GM19193 (cell line): ENCODE measurements around the gene RIMS4.

Source experiments
- POLR2A ChIP-seq: IDR thresholded peaks from 4 replicates; pipeline ENCODE4 v1.6.1; 2011; ENCODE audit not compliant: insufficient read depth, insufficient read length; ENCODE audit errors: extremely low read depth

RIMS4 gene

DNA sequence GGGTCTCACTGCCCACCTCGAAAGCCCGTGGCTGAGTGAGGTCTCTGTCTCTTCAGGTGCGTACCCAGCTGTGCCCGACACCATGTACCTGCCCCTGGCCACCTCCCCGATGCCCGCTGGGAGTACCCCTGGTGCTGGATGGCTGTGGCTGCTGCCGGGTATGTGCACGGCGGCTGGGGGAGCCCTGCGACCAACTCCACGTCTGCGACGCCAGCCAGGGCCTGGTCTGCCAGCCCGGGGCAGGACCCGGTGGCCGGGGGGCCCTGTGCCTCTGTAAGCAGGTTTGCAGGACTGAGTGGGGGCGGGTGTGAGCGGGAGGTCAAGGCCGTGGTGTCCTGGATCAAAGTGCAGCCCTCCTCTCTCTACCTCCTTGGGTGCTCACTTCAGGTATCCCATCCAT lies 90.5 kb downstream of the RIMS4 start:
- TF ChIP-seq POLR2A, result no peak

DNA sequence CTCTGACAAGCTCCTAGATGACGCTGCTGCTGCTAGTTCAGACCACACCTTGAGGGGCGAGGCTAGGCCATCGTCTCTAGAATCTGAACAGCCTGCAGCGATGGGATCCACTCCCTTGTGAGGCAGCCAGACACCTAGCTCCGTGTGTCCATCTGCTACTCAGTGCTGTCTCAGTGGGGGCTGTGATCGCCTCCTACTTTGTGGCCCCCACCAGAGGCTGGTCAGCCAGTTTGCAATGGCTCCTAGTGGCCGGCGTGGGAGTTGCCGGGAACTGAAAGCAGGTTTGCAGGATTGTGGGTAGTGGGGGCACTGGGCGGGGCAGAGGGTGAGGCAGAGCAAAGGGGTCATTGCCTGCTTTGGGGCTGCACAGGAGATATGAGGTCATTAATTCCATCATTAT lies 92.4 kb downstream of the RIMS4 start:
- TF ChIP-seq POLR2A, result no peak

DNA sequence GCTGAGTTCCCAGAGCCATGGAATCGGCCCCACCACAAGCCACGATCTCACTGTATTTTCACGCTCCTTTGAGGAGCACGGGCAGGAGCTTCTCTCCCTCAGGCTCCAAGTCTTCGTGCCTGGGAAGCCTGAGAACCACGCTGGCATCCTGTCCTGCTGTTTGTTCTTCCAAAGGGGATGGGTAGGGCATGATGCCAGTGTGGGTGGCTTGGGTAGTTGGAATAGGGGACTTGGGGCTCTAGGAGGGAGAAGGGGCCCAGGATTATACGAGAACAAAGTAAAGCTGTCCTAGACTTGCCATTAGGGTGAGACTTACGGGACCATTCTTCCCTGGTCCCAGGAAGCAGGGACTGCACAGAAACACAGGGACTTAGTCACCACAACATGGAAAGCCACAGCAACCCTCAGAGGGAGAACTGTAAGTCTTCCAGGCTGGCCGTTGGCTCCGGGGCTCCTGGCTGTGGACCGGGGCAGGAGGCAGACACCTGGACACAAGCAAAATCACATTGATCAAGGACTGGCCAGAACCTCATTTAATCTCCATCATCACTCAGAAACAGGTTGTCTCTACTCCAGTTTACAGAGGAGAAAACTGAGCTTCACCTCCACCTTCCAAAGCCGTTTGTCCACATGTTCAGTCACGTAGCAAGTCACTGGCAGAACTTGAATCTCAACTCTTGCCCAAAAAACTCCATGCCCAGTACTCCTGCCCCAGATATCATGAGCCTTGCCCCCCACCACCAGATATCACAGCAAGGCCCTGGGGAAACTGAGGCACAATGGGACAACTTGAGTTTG lies 93.8 kb downstream of the RIMS4 start:
- no peak for TF ChIP-seq POLR2A

DNA sequence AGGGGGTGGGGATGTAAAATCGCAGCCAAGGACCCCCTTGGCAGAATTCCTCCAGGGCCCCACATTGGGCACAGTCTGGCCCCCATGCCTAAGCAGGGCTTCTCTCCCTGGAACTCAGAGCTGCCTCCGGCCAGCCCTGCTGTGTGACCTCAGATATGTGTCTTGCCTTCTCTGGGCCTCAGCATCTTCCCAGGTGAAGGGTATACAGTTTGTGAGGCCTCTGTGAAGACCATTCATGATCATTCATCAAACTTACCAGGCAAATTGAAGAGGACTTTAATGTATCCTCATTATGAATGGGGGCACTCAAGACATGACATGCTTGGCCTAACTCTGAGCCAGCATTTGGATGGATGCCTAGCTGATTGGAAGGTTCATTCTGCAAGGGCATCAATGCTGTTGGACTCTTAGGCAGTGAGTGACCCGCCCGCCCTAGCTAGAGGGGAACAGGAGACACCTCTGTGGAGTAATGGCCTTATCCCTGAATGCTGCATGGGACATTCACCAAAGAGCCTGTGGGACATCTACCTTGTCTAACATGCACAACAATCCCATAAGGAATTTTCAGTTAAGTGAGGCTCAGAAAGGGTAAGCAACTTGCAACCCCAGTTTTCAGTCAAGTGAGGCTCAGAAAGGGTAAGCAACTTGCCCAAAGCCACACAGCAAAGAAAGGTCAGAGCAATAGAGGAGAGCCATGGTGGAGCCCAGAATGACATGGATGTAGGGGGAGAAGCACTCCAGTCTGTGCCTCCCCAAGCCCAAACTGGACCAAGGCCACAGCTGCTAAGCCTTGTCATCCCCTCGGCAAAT lies 94.6 kb downstream of the RIMS4 start:
- no peak for TF ChIP-seq POLR2A

DNA sequence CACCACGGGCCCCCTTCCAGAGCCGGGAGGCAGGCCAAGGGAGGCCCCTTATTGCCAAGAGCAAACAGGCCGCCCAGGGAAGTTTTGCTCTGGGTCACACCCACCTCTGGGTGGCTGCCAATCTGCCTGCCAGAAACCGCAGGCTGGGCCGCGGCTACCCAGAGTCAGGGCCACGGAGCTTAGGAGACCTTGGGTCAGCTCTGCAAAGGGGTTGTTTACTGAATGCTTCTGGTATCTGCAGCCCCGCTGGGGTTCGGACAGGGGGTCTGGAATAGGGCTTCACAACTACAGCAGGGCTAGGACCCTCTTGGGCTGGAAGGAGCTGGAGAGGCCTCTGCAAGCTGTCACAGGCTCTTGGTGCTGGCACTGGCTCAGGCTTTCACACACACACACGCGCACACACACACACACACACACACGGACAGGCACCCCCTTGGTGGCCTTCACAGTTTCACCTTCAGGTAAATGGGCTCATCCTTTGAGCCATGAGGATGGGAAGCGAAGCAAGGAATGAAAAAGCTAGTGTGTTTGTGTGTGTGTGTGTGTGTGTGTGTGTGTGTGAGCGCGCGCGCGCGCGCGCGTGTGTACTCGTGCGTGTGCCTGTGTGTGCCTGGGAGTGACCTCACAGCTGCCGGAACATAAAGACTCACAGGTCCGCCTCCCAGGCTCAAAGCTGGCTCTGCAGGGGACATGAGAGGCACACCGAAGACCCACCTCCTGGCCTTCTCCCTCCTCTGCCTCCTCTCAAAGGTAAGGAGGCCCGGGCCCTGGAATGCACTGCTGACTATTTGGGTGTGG lies 95.4 kb downstream of the RIMS4 start, which contains the start of gene CCN5:
Gene CCN5, plus strand, starts transcription at position 669 of the 798 bp plus-strand sequence. Its CDS starts 22 bp downstream, at position 691.
- no peak for TF ChIP-seq POLR2A

DNA sequence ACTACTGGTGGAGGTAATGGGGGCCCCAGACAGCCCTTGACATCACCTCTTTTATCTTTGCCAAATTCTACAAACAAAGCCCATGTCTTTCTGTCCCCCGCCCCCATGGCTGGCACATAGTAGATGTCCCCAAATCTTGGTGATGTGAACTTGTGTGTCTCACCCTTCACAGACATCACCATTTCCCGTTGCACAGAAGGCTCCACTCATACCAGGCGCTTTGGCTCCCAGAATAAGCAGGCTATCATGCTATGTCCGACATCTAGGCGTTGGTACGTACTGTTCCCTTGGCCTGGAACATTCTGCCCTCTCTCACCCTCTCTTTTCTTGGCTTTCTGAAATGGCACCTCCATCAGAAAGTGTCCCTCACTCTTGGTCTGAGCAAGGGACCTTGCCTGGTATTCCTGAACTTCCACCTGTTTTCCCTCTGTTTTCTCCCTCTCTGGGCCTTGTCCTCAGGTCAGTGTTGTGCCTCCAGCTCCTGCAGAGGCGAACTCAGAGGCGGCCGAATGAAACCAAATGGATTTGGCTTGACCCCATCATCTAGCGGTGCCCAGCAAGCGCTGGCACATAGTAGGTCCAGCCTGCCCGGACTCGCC lies 96.1 kb downstream of the RIMS4 start:
- no peak for TF ChIP-seq POLR2A

DNA sequence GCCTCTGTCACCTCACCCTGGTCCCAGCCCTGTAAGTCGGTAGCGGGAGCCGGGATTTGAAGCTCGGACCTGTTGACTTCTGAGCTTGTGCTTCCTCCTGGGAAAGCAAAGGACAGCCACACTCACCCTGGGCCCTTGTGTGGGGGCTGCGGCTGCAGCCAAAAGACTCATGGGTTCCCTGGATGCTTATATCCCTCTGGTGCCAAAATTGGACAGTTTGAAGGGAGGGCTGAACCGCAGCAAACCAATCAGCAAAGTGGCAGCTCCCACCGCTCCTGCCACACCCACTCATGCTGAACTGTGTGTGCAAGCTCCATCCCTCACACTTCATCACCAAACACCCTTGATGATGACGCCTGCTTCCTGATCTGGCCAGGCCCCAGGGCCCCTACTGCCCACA lies 99.1 kb downstream of the RIMS4 start:
- no peak for TF ChIP-seq POLR2A

DNA sequence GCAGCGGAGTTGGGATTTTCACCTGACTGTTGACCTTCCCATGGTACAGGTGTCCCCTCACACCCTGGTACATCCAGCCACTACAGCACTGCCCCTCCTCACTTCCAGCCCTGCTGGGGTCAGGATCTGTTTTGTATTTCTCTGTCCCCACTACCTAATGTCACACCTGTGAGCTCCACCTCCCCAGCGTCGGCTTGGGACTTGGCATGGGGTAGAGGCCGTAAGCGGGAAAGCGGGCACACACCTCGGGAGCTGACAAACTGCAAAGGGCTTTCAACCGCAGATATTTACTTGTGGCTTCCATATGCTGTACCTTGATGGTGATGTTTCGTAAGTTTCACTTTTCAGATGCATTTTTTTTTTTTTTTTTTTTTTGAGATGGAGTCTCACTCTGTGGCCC lies 100.5 kb downstream of the RIMS4 start:
- no peak for TF ChIP-seq POLR2A

DNA sequence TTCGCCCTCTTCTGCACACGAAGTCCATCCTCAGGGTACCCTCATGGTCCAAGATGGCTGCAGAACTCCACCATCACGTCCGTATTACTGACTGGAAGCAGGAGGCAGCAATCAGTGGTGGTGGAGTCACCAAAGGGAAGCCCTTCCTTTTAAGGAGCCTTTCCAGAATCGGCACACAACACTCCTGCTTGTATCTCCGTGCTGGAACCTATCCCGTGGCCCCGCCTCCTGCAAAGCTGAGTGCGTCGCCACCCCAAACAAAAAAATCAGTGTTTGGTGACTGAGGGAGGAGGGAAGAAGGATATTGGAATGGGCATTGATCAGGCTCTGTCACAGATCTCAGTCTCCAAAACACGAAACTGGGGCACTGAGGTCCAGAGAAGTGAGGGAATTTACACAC lies 101.0 kb downstream of the RIMS4 start:
- TF ChIP-seq POLR2A, result no peak

DNA sequence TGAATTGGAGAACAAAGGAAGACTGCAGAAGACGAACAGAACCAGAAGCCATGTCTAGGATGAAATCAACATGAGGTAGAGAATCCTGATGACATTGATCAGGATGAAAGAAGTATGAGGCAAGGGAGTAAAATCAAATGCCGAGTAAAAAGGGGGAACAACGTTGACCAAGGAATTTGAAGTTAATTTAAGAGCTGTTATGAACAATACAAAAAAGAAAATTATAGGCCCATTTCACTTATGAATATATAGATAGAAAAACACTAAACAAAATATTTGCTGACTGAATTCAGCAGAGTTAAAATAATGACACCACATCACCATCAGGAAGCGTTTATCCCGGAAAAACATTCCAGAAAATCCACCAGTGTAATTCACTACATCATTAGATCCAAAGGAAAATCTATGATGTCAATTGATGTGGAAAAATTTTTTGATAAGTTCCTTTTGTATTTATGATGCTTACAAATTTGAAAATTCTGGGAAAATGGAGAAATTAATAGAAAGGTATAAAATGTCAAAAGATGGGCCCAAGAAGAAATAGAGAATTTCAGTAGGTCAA lies 103.2 kb downstream of the RIMS4 start:
- no peak for TF ChIP-seq POLR2A

DNA sequence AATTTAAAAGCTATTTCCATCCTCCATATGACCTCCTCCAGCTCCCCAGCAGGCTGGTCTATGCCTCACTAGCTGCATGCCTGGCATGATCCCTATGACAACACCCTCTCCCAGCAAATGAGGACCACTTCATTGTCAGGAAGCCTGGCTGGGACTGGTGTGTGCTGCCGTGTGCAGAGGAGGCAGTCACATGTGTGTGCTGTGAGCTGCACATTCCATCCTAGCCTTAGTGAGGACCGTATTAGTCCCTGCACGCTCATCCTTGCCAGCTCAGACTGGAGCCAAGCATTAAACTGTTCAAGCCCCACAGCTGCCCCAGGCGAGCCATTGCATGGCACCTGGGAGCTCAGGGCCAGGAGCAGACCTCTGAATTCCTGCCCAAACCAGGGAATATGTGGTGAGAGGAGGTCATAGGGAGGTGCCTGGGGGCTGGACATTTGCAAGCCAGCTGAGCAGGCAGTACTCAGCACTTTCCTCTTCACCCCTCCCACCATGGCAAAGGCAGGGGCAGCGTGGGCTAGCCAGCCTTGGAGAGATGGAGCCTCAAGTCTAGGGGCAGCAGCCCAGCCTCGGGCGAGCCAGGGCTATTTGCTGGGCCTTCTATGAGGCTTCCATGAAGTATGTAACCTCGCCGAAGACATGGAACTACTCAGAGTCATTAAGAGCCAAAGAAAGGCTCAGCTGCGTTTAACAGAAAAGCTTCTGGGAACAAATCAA lies 103.9 kb downstream of the RIMS4 start:
- no peak for TF ChIP-seq POLR2A

DNA sequence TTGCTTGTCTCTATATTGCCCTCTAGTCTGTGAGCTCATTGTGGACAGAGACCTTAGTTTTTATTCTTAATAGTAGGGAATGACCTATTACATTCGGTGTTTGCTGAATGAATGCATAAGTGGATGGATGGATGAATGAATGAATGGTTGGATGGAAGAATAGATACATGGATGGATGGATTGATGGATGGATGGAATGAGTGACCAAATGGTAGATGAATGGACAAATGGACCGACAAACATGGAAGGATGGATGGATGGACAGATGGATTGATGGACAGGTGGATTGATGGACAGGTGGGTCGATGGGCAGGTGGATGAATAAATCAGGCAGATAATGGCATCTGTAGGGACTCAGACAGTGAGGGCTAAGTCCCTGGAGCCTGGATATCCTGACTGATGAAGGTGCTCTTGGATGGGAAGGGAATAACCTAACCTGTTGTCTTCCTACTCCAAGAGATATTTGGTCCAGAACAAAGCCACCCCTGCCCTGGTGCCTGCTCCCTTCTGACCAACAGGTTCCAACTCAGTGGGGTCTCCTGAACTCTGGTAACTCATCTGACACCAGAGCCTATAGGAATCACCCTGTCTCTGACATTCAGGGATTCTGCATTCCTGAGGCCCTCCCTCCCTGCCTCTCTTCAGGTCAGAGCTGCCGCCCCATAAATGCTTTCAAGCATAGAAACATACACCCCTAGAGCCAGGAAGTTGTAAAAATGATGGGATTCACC lies 104.8 kb downstream of the RIMS4 start:
- no peak for TF ChIP-seq POLR2A

DNA sequence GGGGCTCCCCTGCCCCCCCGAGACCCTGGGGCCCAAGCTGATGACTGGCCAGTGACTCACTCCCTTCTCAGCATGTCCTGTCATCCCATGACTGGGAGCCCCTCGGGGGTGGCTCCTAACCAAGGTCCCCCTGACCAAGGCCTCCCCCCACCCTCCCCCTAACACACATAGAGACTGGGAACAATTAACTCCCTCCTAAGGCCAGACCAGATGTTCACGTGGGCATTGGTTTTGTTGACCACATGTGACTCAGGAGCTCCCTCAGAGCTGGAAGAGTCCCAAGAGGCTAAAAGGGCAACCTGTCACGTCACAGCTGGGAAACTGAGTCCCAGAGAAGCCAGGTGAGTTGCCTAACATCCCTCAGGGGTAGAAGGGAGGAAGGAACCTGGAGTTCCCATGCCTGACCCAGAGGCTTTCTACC lies 105.8 kb downstream of the RIMS4 start:
- no peak for TF ChIP-seq POLR2A
